K562 (cell line): ENCODE results near the gene PLEKHA7. TPM values are rescaled to one million over a fixed set of nuclear protein-coding genes. Genes with fewer than 3 reads are reported as not detected.

Source experiments
- ATAC-seq: fragments of 200-7000 bp; cut with Tn5 transposase; 3 replicates; pipeline ENCODE4 v1.9.1; 2020; ENCODE audit warnings: moderate library complexity
- BruUV-seq: library from RNA; stranded (reverse); fragments of 400-500 nt; replicated peaks from 2 replicates; lab custom pipeline; 2021; lab: Mats Ljungman, UMichigan
- CTCF ChIA-PET: fragments of 300-600 bp; formaldehyde crosslinking; extraction: SDS; loops from one replicate; lab custom pipeline; 2021; ENCODE audit warnings: low intra/inter-chr PET ratio; lab: Yijun Ruan, JAX
- POLR2A ChIA-PET: fragments of 300-600, 350-650 bp; sonication (Branson Sonifier 250); formaldehyde crosslinking; extraction: SDS; loops from one replicate; lab custom pipeline; 2021; ENCODE audit warnings: antibody characterized with exemption, inconsistent platforms; lab: Yijun Ruan, JAX
- DNase-seq, 4 experiments: peaks; one replicate each; pipeline versions ENCODE4 v3.0.0 to v3.0.0-alpha.2; 2011 to 2018; ENCODE audit warnings: low spot score in 3 of 4, mixed read lengths in 3 of 4; ENCODE audit errors: extremely low read depth in 1 of 4
- FAIRE-seq: peaks from 2 replicates; lab custom pipeline; 2011; peaks lifted over from hg19 to GRCh38; lab: Jason Lieb, UNC
- H2AFZ ChIP-seq: 2 replicates; pipeline ENCODE4 v1.6.0; 2011; ENCODE audit warnings: low read depth, low read length, control low read depth, inconsistent platforms
- H3K27ac ChIP-seq: fragments of 200-600 bp; 3 replicates; pipeline ENCODE4 v1.8.0; 2011; ENCODE audit warnings: low read depth, mild to moderate bottlenecking, control low read depth, inconsistent platforms, low read length, moderate library complexity, mixed read lengths; ENCODE audit errors: extremely low read depth
- H3K27me3 ChIP-seq, 2 experiments: fragments of 300-600 bp in 1 of 2; 2 replicates in 1 of 2; 3 replicates in 1 of 2; pipeline versions ENCODE4 v1.6.0 to v1.8.0; 2011; ENCODE audit warnings: inconsistent platforms in 2 of 2, low read length in 2 of 2, mild to moderate bottlenecking in 1 of 2, mixed read lengths in 1 of 2, moderate library complexity in 1 of 2; ENCODE audit not compliant: control insufficient read depth in 2 of 2, insufficient read depth in 2 of 2
- H3K36me3 ChIP-seq: fragments of 300-600 bp; 3 replicates; pipeline ENCODE4 v1.8.0; 2011; ENCODE audit warnings: mild to moderate bottlenecking, low read length, inconsistent platforms; ENCODE audit not compliant: control insufficient read depth, insufficient read depth
- H3K4me1 ChIP-seq, 2 experiments: fragments of 200-600 bp in 1 of 2; replicated peaks in 1 of 2; 2 replicates in 1 of 2; 3 replicates in 1 of 2; pipeline versions ENCODE4 v1.5.1 to v1.8.0; 2011; ENCODE audit warnings: inconsistent platforms in 2 of 2, low read length in 2 of 2, mild to moderate bottlenecking in 1 of 2, mixed read lengths in 1 of 2, moderate library complexity in 1 of 2; ENCODE audit not compliant: control insufficient read depth in 2 of 2, insufficient read depth in 2 of 2
- H3K4me2 ChIP-seq: 2 replicates; pipeline ENCODE4 v1.6.1; 2011; ENCODE audit warnings: low read length, control low read depth, inconsistent platforms, mixed read lengths; ENCODE audit not compliant: insufficient read depth
- H3K4me3 ChIP-seq: fragments of 200-600 bp; sonication (generic), shearing (Covaris generic); 2 replicates; pipeline ENCODE4 v1.5.1; 2016; ENCODE audit warnings: control low read depth, inconsistent platforms
- H3K79me2 ChIP-seq: fragments of 200-600 bp; 3 replicates; pipeline ENCODE4 v1.8.0; 2011; ENCODE audit warnings: low read length, inconsistent platforms; ENCODE audit not compliant: control insufficient read depth, insufficient read depth
- H3K9ac ChIP-seq, 2 experiments: 2 replicates each; pipeline versions ENCODE4 v1.6.0 to v1.6.1; 2011; ENCODE audit warnings: low read depth in 2 of 2, low read length in 2 of 2, control low read depth in 1 of 2, inconsistent platforms in 1 of 2, mild to moderate bottlenecking in 1 of 2, mixed read lengths in 1 of 2; ENCODE audit not compliant: insufficient read depth in 1 of 2
- H3K9me1 ChIP-seq: one replicate; pipeline ENCODE4 v1.6.0; 2011; ENCODE audit warnings: inconsistent platforms, mild to moderate bottlenecking, low read length, moderate library complexity; ENCODE audit not compliant: control insufficient read depth, insufficient read depth
- H3K9me3 ChIP-seq: replicated peaks from 2 replicates; pipeline ENCODE4 v1.5.1; 2011; ENCODE audit warnings: low read depth, low read length, inconsistent platforms; ENCODE audit not compliant: control insufficient read depth, insufficient read depth
- H4K20me1 ChIP-seq: replicated peaks from 2 replicates; pipeline ENCODE4 v1.6.1; 2011; ENCODE audit warnings: low read length, inconsistent platforms, mixed read lengths; ENCODE audit not compliant: control insufficient read depth, insufficient read depth
- ARID1B ChIP-seq: fragments of 450-650 bp; IDR thresholded peaks from 2 replicates; pipeline ENCODE4 v1.6.1; 2016; ENCODE audit warnings: antibody characterized with exemption, mild to moderate bottlenecking, inconsistent platforms
- CBFA2T2 ChIP-seq: fragments of 450-650 bp; conservative IDR thresholded peaks from 2 replicates; pipeline ENCODE4 v1.6.1; 2017; ENCODE audit warnings: mild to moderate bottlenecking
- CBFA2T3 ChIP-seq: fragments of 450-650 bp; IDR thresholded peaks from 2 replicates; pipeline ENCODE4 v1.6.1; 2017
- CSDE1 ChIP-seq, 2 experiments: fragments of 450-650 bp; IDR thresholded peaks; 2 replicates each; pipeline ENCODE4 v1.6.1; 2016; ENCODE audit warnings: mild to moderate bottlenecking in 1 of 2
- CTBP1 ChIP-seq: fragments of 450-650 bp; IDR thresholded peaks from 2 replicates; pipeline ENCODE4 v1.6.1; 2016; ENCODE audit warnings: borderline replicate concordance
- L3MBTL2 ChIP-seq: fragments of 450-650 bp; IDR thresholded peaks from 2 replicates; pipeline ENCODE4 v1.6.1; 2016; ENCODE audit warnings: mild to moderate bottlenecking, moderate library complexity
- MECOM ChIP-seq: fragments of 250-450 bp; sonication (Bioruptor Pico); IDR thresholded peaks from 2 replicates; pipeline ENCODE4 v1.8.0; 2022; ENCODE audit warnings: inconsistent platforms
- RBM17 ChIP-seq: fragments of 200-400 bp; formaldehyde crosslinking; IDR thresholded peaks from 2 replicates; pipeline ENCODE4 v1.6.1; 2017; ENCODE audit warnings: low read depth, mild to moderate bottlenecking, low read length, borderline replicate concordance
- SOX6 ChIP-seq: fragments of 450-650 bp; IDR thresholded peaks from 2 replicates; pipeline ENCODE4 v1.6.1; 2014; ENCODE audit warnings: mild to moderate bottlenecking
- TEAD1 ChIP-seq, 2 experiments: fragments of 450-650 bp in 1 of 2; sonication (generic) in 1 of 2; formaldehyde crosslinking; IDR thresholded peaks; 2 replicates each; pipeline versions ENCODE4 v1.4.0 to v1.8.0; 2020 to 2022; ENCODE audit warnings: mild to moderate bottlenecking in 2 of 2, missing genetic modification reagents in 1 of 2
- ZNF24 ChIP-seq: fragments of 450-650 bp; IDR thresholded peaks from 2 replicates; pipeline ENCODE4 v1.6.1; 2016
- WGBS: fragments of 100-300 bp; shearing (Covaris generic); methylation state at CpG from one replicate; pipeline ENCODE4 v1.1.6; 2016; ENCODE audit warnings: low coverage, mixed read lengths; ENCODE audit not compliant: insufficient coverage; ENCODE audit errors: missing lambda C conversion rate; 5-methylcytosine and 5-hydroxymethylcytosine counted together
- in situ Hi-C: fragments of 300-500 bp; cut with MboI; formaldehyde crosslinking; loops from 4 replicates; pipeline ENCODE4 v1.15.0; 2018; ENCODE audit warnings: inconsistent platforms, mixed read lengths
- intact Hi-C: fragments of 100-400 bp; cut with micrococcal nuclease; formaldehyde crosslinking; loops from 2 replicates; pipeline ENCODE4 v1.14.2; 2022
- polyA plus RNA-seq, 8 experiments: library from polyadenylated mRNA; depleted of rRNA in 4 of 8; stranded (reverse) in 5 of 8; unstranded in 3 of 8; fragments of >200 nt; fragmentation: Nextera tagmentation in 2 of 8; fragmentation: Illumina TruSeq in 1 of 8; extraction: Ambion mirVana in 2 of 8; extraction: Trizol in 1 of 8; gene quantifications; 2 replicates each; pipeline versions ENCODE4 v1.2.1 to v1.2.3, GENCODE V29; 2011 to 2014; ENCODE audit warnings: inconsistent platforms in 1 of 8, missing spikeins in 1 of 8
- total RNA-seq, 7 experiments: library from RNA; depleted of rRNA in 6 of 7; stranded (reverse); fragments of >200 nt in 6 of 7; fragmentation: Illumina TruSeq in 2 of 7; extraction: Trizol in 2 of 7; gene quantifications; 2 replicates each; pipeline versions ENCODE4 v1.2.1 to v1.2.3, GENCODE V29; 2011 to 2021; ENCODE audit warnings: low replicate concordance in 1 of 7
- TF ChIP-seq, protein P1 (sequence below), 2 experiments: fragments of 450-650 bp; conservative IDR thresholded peaks; 2 replicates each; pipeline ENCODE4 v1.6.1; 2017; ENCODE audit warnings: mild to moderate bottlenecking in 2 of 2, moderate library complexity in 2 of 2
- TF ChIP-seq, protein P2 (sequence below): fragments of 450-650 bp; IDR thresholded peaks from 2 replicates; pipeline ENCODE4 v1.6.1; 2016; ENCODE audit warnings: borderline replicate concordance
- TF ChIP-seq, protein P3 (sequence below): sonication (generic); formaldehyde crosslinking; IDR thresholded peaks from 2 replicates; pipeline ENCODE4 v1.5.0; 2020; ENCODE audit warnings: missing genetic modification reagents
- TF ChIP-seq, protein P4 (sequence below): fragments of 250-450 bp; sonication (Bioruptor Pico); IDR thresholded peaks from 2 replicates; pipeline ENCODE4 v1.8.0; 2021; ENCODE audit warnings: moderate library complexity, mild to moderate bottlenecking, inconsistent platforms

Gene PLEKHA7
- total and polyA plus RNA-seq, 9 of the 15 experiments (the other 6 are each of a cell fraction or from before 2014, with no cell fraction given) = 0.06 to 0.77 (median 0.20) TPM; not detected in 1

DNA sequence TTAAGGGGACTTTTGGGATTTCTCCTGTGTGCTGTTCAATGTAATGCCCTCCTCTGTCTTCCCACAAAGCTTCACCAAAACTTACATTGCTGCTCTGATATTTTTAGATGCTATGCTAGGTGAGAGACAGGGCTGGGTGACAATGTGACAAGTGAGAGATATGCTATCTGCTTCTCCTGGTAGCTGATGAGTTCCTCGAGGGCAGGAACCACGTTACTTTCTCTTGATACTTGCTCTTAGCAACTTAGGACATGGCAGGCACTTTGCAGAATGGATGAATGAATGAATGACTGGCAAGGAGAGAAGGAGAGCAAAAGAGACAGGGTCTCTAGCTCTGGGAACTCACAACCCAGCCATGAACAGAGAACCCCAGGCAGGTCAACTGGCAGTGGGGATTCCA, 160.4 kb downstream of the PLEKHA7 start:
- Histone ChIP-seq H3K4me3 (no peak overlapping the region), H2AFZ (peak overlapping the region; percentile 63), H4K20me1 (no peaks in the 10 kb centered on the region), H3K9ac (peak overlapping the region; percentile 6 to 14; a peak in 2 of 4 replicates), H3K27ac (peak overlapping the region; percentile 23; the same call in 2 of the 3 replicates), H3K9me1 (no peaks in the 10 kb centered on the region), H3K27me3 (no peaks in the 10 kb centered on the region), H3K4me2 (peak overlapping the region; percentile 64), H3K4me1 (peaks cover 32 to 51% of the 10 kb centered on the region in 2 experiments; a peak in 4 of 5 replicates), H3K36me3 (no peaks in the 10 kb centered on the region), H3K9me3 (no peaks in the 10 kb centered on the region), H3K79me2 (no peaks in the 10 kb centered on the region)
- in situ Hi-C loops (no loop called here), intact Hi-C loops (no loop called here)
- ChIA-PET CTCF (no interaction called here), POLR2A (interaction anchor here (1.2 kb wide), 1 partner anchor 16 kb away, joined by 5 read pairs; no protein-coding TSS in a partner anchor)
- DNase-seq (peak in 2 of 4 experiments; percentile 51 to 74), ATAC-seq (peak; percentile 41), FAIRE-seq (no peak)
- 0% methylated on average over 2 of the region's 2 CpGs for WGBS
- BruUV-seq = no TSS peak
- peak; percentile 79 for TF ChIP-seq CBFA2T3
- TF ChIP-seq, protein P1, sequence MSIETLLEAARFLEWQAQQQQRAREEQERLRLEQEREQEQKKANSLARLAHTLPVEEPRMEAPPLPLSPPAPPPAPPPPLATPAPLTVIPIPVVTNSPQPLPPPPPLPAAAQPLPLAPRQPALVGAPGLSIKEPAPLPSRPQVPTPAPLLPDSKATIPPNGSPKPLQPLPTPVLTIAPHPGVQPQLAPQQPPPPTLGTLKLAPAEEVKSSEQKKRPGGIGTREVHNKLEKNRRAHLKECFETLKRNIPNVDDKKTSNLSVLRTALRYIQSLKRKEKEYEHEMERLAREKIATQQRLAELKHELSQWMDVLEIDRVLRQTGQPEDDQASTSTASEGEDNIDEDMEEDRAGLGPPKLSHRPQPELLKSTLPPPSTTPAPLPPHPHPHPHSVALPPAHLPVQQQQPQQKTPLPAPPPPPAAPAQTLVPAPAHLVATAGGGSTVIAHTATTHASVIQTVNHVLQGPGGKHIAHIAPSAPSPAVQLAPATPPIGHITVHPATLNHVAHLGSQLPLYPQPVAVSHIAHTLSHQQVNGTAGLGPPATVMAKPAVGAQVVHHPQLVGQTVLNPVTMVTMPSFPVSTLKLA (conservative IDR thresholded peaks at IDR 0.05) = peak in 1 of 2 experiments; percentile 15; a peak in 1 of 4 replicates
- peak; percentile 51 for TF ChIP-seq L3MBTL2
- peak; percentile 60; the same call in 1 of the 2 replicates for TF ChIP-seq CTBP1
- TF ChIP-seq, protein P2, sequence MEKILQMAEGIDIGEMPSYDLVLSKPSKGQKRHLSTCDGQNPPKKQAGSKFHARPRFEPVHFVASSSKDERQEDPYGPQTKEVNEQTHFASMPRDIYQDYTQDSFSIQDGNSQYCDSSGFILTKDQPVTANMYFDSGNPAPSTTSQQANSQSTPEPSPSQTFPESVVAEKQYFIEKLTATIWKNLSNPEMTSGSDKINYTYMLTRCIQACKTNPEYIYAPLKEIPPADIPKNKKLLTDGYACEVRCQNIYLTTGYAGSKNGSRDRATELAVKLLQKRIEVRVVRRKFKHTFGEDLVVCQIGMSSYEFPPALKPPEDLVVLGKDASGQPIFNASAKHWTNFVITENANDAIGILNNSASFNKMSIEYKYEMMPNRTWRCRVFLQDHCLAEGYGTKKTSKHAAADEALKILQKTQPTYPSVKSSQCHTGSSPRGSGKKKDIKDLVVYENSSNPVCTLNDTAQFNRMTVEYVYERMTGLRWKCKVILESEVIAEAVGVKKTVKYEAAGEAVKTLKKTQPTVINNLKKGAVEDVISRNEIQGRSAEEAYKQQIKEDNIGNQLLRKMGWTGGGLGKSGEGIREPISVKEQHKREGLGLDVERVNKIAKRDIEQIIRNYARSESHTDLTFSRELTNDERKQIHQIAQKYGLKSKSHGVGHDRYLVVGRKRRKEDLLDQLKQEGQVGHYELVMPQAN = no peak
- TF ChIP-seq ARID1B = peak; percentile 54
- peak; percentile 57 for TF ChIP-seq CBFA2T2
- TF ChIP-seq ZNF24 = peak; percentile 73; the same call in 1 of the 2 replicates
- TF ChIP-seq MECOM (CRISPR knock-in tag) = 0 out of 2 replicates have a peak, but pooled peaks have one; percentile 53
- TF ChIP-seq, protein P3, sequence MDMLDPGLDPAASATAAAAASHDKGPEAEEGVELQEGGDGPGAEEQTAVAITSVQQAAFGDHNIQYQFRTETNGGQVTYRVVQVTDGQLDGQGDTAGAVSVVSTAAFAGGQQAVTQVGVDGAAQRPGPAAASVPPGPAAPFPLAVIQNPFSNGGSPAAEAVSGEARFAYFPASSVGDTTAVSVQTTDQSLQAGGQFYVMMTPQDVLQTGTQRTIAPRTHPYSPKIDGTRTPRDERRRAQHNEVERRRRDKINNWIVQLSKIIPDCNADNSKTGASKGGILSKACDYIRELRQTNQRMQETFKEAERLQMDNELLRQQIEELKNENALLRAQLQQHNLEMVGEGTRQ (CRISPR knock-in tag) = no peak
- TF ChIP-seq SOX6 = 0 out of 2 replicates have a peak, but pooled peaks have one; percentile 12
- TF ChIP-seq RBM17 = no peak
- TF ChIP-seq, protein P4, sequence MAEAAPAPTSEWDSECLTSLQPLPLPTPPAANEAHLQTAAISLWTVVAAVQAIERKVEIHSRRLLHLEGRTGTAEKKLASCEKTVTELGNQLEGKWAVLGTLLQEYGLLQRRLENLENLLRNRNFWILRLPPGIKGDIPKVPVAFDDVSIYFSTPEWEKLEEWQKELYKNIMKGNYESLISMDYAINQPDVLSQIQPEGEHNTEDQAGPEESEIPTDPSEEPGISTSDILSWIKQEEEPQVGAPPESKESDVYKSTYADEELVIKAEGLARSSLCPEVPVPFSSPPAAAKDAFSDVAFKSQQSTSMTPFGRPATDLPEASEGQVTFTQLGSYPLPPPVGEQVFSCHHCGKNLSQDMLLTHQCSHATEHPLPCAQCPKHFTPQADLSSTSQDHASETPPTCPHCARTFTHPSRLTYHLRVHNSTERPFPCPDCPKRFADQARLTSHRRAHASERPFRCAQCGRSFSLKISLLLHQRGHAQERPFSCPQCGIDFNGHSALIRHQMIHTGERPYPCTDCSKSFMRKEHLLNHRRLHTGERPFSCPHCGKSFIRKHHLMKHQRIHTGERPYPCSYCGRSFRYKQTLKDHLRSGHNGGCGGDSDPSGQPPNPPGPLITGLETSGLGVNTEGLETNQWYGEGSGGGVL (CRISPR knock-in tag) = no peak
- no peak for TF ChIP-seq CSDE1 (IDR thresholded peaks at IDR 0.05)
- no peak for TF ChIP-seq TEAD1 (CRISPR knock-in tag; IDR thresholded peaks at IDR 0.05)
